ENCODE results near the gene USF3. TPM values are rescaled to one million over a fixed set of nuclear protein-coding genes. Genes with fewer than 3 reads are reported as not detected.

The USF3 gene
- total RNA-seq, 3 donors from 2014 or later, result 19.7 to 38.9 (median 28.5) TPM

DNA sequence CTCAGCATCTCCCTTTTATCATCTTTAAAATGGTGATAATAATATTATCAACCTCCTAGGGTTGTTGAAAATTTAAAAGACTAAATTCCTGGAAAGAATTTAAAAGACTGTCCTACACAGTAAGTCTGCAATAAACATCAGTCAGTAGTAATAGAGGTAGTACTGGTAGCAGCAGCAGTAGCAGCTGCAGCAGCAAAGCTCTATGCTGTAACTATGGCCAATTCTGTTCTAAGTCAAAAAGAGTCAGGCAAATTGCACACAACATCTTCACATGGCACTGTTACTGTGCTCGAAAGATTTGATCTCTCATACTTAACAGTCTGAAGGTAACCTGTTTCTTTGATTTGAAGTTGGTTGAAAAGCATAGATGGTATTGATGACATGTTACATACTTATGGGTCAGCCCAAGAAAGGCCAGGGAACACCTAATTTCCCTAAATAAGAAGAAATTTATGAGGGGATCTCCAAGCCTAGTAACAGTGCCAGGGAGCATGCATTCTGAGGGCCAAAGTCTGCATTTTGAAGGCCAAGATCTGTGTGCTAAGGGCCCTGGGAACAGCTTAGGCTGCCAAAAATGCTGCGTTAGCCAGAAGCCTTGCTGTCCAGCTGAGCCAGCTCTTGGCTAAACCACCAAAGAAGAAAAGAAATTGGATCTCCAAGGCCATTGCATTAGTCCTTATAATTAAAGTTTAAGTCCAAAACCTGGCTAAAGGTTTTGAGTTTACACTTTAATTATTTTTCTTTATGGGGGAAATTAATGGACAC is 95.8 kb downstream of the USF3 start:
- no peak for DNase-seq (ENCODE audit: low spot score in 2 of 2)
- H3K27ac ChIP-seq, result no peak overlapping the region
- H3K36me3 ChIP-seq, result no peaks in the 10 kb centered on the region
- intact Hi-C loops (cut with DNase I; ENCODE audit: low total_unique reads), result no loop called here
- no peaks in the 10 kb centered on the region for H3K4me1 ChIP-seq
- H3K4me3 ChIP-seq, result no peak overlapping the region
- no peaks in the 10 kb centered on the region for H3K27me3 ChIP-seq
- H3K9me3 ChIP-seq, result no peaks in the 10 kb centered on the region
- TF ChIP-seq POLR2AphosphoS5 (IDR thresholded peaks at IDR 0.05) (no peak), POLR2A (IDR thresholded peaks at IDR 0.05) (no peak), CTCF (IDR thresholded peaks at IDR 0.05) (no peak)

Other genes with a start within 250 kb of the USF3 start
- 10 to 100 TPM in 2 of 3 donors, 1 to 10 TPM in 1; 9.8 to 44.8 (median 40.6) TPM for gene SPICE1, start 181.5 kb downstream of the USF3 start, total RNA-seq
- gene SIDT1, start 164.1 kb downstream of the USF3 start, total RNA-seq, result 10 to 100 TPM in 2 of 3 donors, 1 to 10 TPM in 1; 3.8 to 95.0 (median 52.8) TPM
- gene NAA50, start 49.6 kb upstream of the USF3 start, total RNA-seq, result 100 to 1,000 TPM in 2 of 3 donors, 10 to 100 TPM in 1; 98.0 to 140 (median 140) TPM
- gene ATP6V1A, start 50.4 kb upstream of the USF3 start, total RNA-seq, result 10 to 100 TPM; 44.6 to 68.5 (median 48.6) TPM
- gene GRAMD1C, start 142.1 kb upstream of the USF3 start, total RNA-seq, result 10 to 100 TPM in 2 of 3 donors, 1 to 10 TPM in 1; 1.6 to 49.8 (median 18.4) TPM

All from breast epithelium (tissue), 4 donors.